Trophoblast cell (in vitro differentiated cells and primary cell): Measurements from ENCODE around the gene CRYZ.
"Not testable (repeated sequence)": the region's sequence is repeated elsewhere in the genome, so short reads cannot be mapped to it uniquely, and the experiment has no call there.

Source experiments
- DNase-seq, 2 donors: peaks; one replicate each; pipeline ENCODE4 v3.0.0-alpha.2; 2016
- H2AFZ ChIP-seq: 2 replicates; pipeline ENCODE4 v1.6.1; 2013; ENCODE audit warnings: low read length, moderate library complexity, mild to moderate bottlenecking; ENCODE audit not compliant: insufficient read depth, poor library complexity
- H2AK5ac ChIP-seq: 2 replicates; pipeline ENCODE4 v1.6.1; 2013; ENCODE audit warnings: mild to moderate bottlenecking, low read length
- H2BK120ac ChIP-seq: 2 replicates; pipeline ENCODE4 v1.6.1; 2013; ENCODE audit warnings: low read length, mild to moderate bottlenecking, moderate library complexity; ENCODE audit not compliant: insufficient read depth, poor library complexity
- H2BK12ac ChIP-seq: 2 replicates; pipeline ENCODE4 v1.6.1; 2013; ENCODE audit warnings: mild to moderate bottlenecking, low read length, moderate library complexity
- H2BK5ac ChIP-seq: 2 replicates; pipeline ENCODE4 v1.6.1; 2013; ENCODE audit warnings: low read length, low read depth, moderate library complexity, mild to moderate bottlenecking; ENCODE audit not compliant: poor library complexity
- H3K14ac ChIP-seq: 2 replicates; pipeline ENCODE4 v1.6.1; 2013; ENCODE audit warnings: mild to moderate bottlenecking, low read length
- H3K18ac ChIP-seq: 2 replicates; pipeline ENCODE4 v1.6.1; 2013; ENCODE audit warnings: mild to moderate bottlenecking, low read length
- H3K23ac ChIP-seq: 2 replicates; pipeline ENCODE4 v1.6.1; 2013; ENCODE audit warnings: low read length
- H3K27ac ChIP-seq: 2 replicates; pipeline ENCODE4 v1.5.1; 2013; ENCODE audit warnings: low read depth, mild to moderate bottlenecking, inconsistent platforms, low read length, moderate library complexity
- H3K27me3 ChIP-seq: 2 replicates; pipeline ENCODE4 v1.6.1; 2013; ENCODE audit warnings: inconsistent platforms, mild to moderate bottlenecking, low read length, moderate library complexity; ENCODE audit not compliant: insufficient read depth
- H3K36me3 ChIP-seq, 2 experiments: 1 replicate in 1 of 2; 2 replicates in 1 of 2; pipeline ENCODE4 v1.6.1; 2013; ENCODE audit warnings: low read length in 2 of 2, mild to moderate bottlenecking in 2 of 2, moderate library complexity in 1 of 2; ENCODE audit not compliant: insufficient read depth in 2 of 2, control insufficient read depth in 1 of 2
- H3K4ac ChIP-seq: 2 replicates; pipeline ENCODE4 v1.6.1; 2013; ENCODE audit warnings: low read depth, mild to moderate bottlenecking, low read length, moderate library complexity
- H3K4me1 ChIP-seq, 2 experiments: 1 replicate in 1 of 2; 2 replicates in 1 of 2; pipeline ENCODE4 v1.6.1; 2013; ENCODE audit warnings: low read length in 2 of 2, mild to moderate bottlenecking in 2 of 2, moderate library complexity in 1 of 2; ENCODE audit not compliant: insufficient read depth in 2 of 2, control insufficient read depth in 1 of 2
- H3K4me2 ChIP-seq: 2 replicates; pipeline ENCODE4 v1.6.1; 2013; ENCODE audit warnings: inconsistent platforms, mild to moderate bottlenecking, low read length, moderate library complexity
- H3K4me3 ChIP-seq: 2 replicates; pipeline ENCODE4 v1.5.1; 2013; ENCODE audit warnings: mild to moderate bottlenecking, low read depth, low read length, inconsistent platforms
- H3K79me1 ChIP-seq: one replicate; pipeline ENCODE4 v1.6.1; 2013; ENCODE audit warnings: low read length
- H3K79me2 ChIP-seq: 2 replicates; pipeline ENCODE4 v1.6.1; 2013; ENCODE audit warnings: low read length, mild to moderate bottlenecking; ENCODE audit not compliant: control insufficient read depth, insufficient read depth, poor library complexity
- H3K9ac ChIP-seq: 2 replicates; pipeline ENCODE4 v1.6.1; 2013; ENCODE audit warnings: mild to moderate bottlenecking, low read length
- H3K9me3 ChIP-seq: 2 replicates; pipeline ENCODE4 v1.6.1; 2013; ENCODE audit warnings: low read depth, mild to moderate bottlenecking, control low read depth, inconsistent platforms, low read length; ENCODE audit not compliant: insufficient read depth
- H4K12ac ChIP-seq: 2 replicates; pipeline ENCODE4 v1.6.1; 2013; ENCODE audit warnings: low read depth, mild to moderate bottlenecking, low read length, moderate library complexity
- H4K8ac ChIP-seq: 2 replicates; pipeline ENCODE4 v1.6.1; 2013; ENCODE audit warnings: low read depth, mild to moderate bottlenecking, low read length, moderate library complexity
- H4K91ac ChIP-seq: one replicate; pipeline ENCODE4 v1.6.1; 2013; ENCODE audit warnings: low read depth, mild to moderate bottlenecking, low read length, moderate library complexity
- WGBS: extraction: QIAGEN DNeasy Blood & Tissue Kit; methylation state at CpG from one replicate; pipeline ENCODE4 v1.1.7; 2013; ENCODE audit warnings: missing lambda C conversion rate; ENCODE audit not compliant: insufficient read length, insufficient coverage; ENCODE audit errors: extremely low coverage; 5-methylcytosine and 5-hydroxymethylcytosine counted together

The CRYZ gene

GRCh38 chr1:74677926-74678325 is 54.9 kb downstream of the CRYZ start:
- Histone ChIP-seq H4K12ac (no peak overlapping the region), H2BK12ac (no peak overlapping the region), H3K4me3 (no peak overlapping the region), H3K27ac (no peak overlapping the region), H3K9ac (no peak overlapping the region), H3K23ac (no peak overlapping the region), H3K27me3 (no peaks in the 10 kb centered on the region), H3K18ac (no peak overlapping the region), H3K36me3 (no peaks in the 10 kb centered on the region), H3K14ac (no peak overlapping the region), H3K79me1 (no peaks in the 10 kb centered on the region), H4K8ac (no peak overlapping the region), H3K79me2 (no peaks in the 10 kb centered on the region), H3K9me3 (no peaks in the 10 kb centered on the region), H2BK120ac (no peak overlapping the region), H3K4me2 (no peak overlapping the region), H3K4me1 (peaks cover 0 to 5% of the 10 kb centered on the region in 2 experiments), H2AFZ (no peak overlapping the region), H2AK5ac (no peak overlapping the region), H2BK5ac (no peak overlapping the region), H4K91ac (no peak overlapping the region), H3K4ac (no peak overlapping the region)
- DNase-seq = no peak

GRCh38 chr1:74674278-74675048 is 58.4 kb downstream of the CRYZ start:
- Histone ChIP-seq H3K36me3 (no peaks in the 10 kb centered on the region), H3K79me2 (no peaks in the 10 kb centered on the region), H3K23ac (no peak overlapping the region), H3K4ac (no peak overlapping the region), H3K9ac (no peak overlapping the region), H2BK5ac (no peak overlapping the region), H3K14ac (no peak overlapping the region), H3K27me3 (no peaks in the 10 kb centered on the region), H3K27ac (no peak overlapping the region), H4K91ac (no peak overlapping the region), H3K4me1 (peaks cover 0 to 5% of the 10 kb centered on the region in 2 experiments), H3K4me3 (no peak overlapping the region), H4K12ac (no peak overlapping the region), H2AFZ (no peak overlapping the region), H3K4me2 (no peak overlapping the region), H3K9me3 (no peaks in the 10 kb centered on the region), H2BK120ac (no peak overlapping the region), H2AK5ac (no peak overlapping the region), H3K18ac (no peak overlapping the region), H4K8ac (no peak overlapping the region), H3K79me1 (no peaks in the 10 kb centered on the region), H2BK12ac (no peak overlapping the region)
- DNase-seq = no peak
- WGBS = no CpG with 5 or more reads among the region's 6 CpGs

GRCh38 chr1:74673351-74674111 is 59.3 kb downstream of the CRYZ start, which contains the start of gene ERICH3:
ERICH3 (minus strand) TSS chr1:74673792; CDS start chr1:74673519, 273 bp downstream.
- H3K18ac ChIP-seq = no peak within 1 kb of the TSS
- H3K4me3 ChIP-seq = no peak within 1 kb of the TSS
- no CpG with 5 or more reads among the region's 44 CpGs for WGBS
- peak within 1 kb of the TSS; percentile 64 for H3K4me2 ChIP-seq
- H3K4me1 ChIP-seq = peaks cover 0 to 5% of the 10 kb centered on the region in 2 experiments
- no peak within 1 kb of the TSS for H2AK5ac ChIP-seq
- H3K36me3 ChIP-seq = no peaks in the 10 kb centered on the region
- H2BK12ac ChIP-seq = no peak within 1 kb of the TSS
- H4K8ac ChIP-seq = no peak within 1 kb of the TSS
- no peak within 1 kb of the TSS for H2BK120ac ChIP-seq
- no peak within 1 kb of the TSS for H3K23ac ChIP-seq
- H4K91ac ChIP-seq = no peak within 1 kb of the TSS
- H4K12ac ChIP-seq = no peak within 1 kb of the TSS
- no peak within 1 kb of the TSS for H3K14ac ChIP-seq
- H3K9me3 ChIP-seq = no peaks in the 10 kb centered on the region
- H3K79me1 ChIP-seq = no peaks in the 10 kb centered on the region
- no peak within 1 kb of the TSS for H3K4ac ChIP-seq
- no peak within 1 kb of the TSS for H2AFZ ChIP-seq
- H3K27ac ChIP-seq = no peak within 1 kb of the TSS
- peak in 1 of 2 donors; percentile 19 for DNase-seq
- no peaks in the 10 kb centered on the region for H3K79me2 ChIP-seq
- no peak within 1 kb of the TSS for H2BK5ac ChIP-seq
- H3K27me3 ChIP-seq = no peaks in the 10 kb centered on the region
- no peak within 1 kb of the TSS for H3K9ac ChIP-seq

- H3K18ac ChIP-seq, H3K4me3 ChIP-seq, H3K4me2 ChIP-seq, H2BK5ac ChIP-seq, DNase-seq, H3K79me2 ChIP-seq, H4K91ac ChIP-seq, H3K9me3 ChIP-seq, H4K12ac ChIP-seq, H3K14ac ChIP-seq, H2BK12ac ChIP-seq, H3K79me1 ChIP-seq, H3K9ac ChIP-seq, H2AK5ac ChIP-seq, H4K8ac ChIP-seq, H2BK120ac ChIP-seq, H2AFZ ChIP-seq, H3K36me3 ChIP-seq, H3K4ac ChIP-seq, H3K4me1 ChIP-seq, H3K27me3 ChIP-seq, H3K23ac ChIP-seq, H3K27ac ChIP-seq: not testable (repeated sequence)
- WGBS = no CpG with 5 or more reads among the region's 3 CpGs
Observed at GRCh38 chr1:74670866-74671265, 62.0 kb downstream of the CRYZ start.
